HG03442 (cell line): ENCODE measurements around the gene EIF5AL1.
A peak's percentile ranks its signal among the peaks of the same experiment; 100 is the strongest.
"Not testable (repeated sequence)": the region's sequence is repeated elsewhere in the genome, so short reads cannot be mapped to it uniquely, and the experiment has no call there.

ENCODE experiments used
- ATAC-seq: cut with Tn5 transposase; IDR thresholded peaks from one replicate; pipeline ENCODE4 v1.9.1; 2021; ENCODE audit warnings: mild to moderate bottlenecking, moderate library complexity; ENCODE audit not compliant: unreplicated experiment

The EIF5AL1 gene

GRCh38 chr10:79487296-79488194 is 24.8 kb upstream of the EIF5AL1 start:
- peak; percentile 81 for ATAC-seq

GRCh38 chr10:79488336-79488735 is 24.0 kb upstream of the EIF5AL1 start:
- ATAC-seq = no peak

DNA sequence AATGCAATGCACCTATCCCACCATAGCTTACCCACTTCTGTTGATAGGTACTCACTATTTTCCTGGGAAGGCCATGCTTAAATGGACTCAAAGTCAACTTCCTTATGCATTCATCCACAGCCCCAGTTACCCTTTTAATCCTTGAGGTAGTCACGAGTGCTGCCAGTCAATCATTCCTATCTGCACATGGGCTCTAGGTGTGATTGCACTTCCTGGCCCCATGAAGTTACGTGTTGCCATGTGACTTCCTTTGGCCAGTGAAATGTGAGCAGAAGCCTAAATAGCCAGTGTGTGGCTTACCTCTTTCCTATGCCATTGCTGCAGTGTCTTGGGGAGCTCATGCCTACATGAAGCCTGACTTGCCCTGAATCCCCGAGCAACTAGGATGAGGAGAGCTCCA is 23.5 kb upstream of the EIF5AL1 start:
- ATAC-seq = no peak

DNA sequence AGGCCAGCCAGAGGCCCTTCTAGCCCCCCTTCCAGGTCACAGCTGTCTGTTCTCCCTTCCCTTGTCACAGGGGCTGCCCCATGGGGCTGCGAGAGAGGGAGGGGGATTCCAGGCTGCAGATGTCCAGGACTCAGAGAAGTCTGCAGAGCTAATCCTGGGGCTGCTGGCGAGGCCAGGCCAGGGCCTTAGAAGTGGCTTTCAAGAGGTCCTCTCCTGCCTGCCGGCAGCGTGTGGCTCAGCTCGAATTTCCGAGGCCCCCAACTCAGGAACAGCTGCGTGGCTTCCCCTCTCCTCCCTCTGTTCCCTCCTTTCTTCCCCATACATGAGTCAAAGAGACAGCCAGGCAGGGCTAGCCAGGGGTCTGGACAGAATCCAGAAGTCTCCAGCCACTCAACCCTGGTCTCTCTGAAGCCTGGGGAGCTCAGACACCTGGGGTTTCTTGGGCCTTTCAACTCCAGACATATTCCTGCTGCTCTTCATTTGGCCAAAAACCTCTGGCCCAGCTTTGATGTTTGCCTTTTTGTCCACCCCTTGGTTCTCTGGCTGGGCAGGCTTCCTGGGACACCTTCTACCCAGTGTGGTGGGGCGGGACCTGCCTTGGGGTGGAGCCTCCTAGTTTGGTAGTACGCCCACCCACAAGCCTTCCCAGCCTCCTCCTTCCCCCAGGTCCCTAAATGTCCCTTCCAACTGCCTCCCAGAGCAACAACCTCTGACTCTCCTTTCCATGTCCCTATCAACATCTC is 21.8 kb upstream of the EIF5AL1 start:
- no peak for ATAC-seq

DNA sequence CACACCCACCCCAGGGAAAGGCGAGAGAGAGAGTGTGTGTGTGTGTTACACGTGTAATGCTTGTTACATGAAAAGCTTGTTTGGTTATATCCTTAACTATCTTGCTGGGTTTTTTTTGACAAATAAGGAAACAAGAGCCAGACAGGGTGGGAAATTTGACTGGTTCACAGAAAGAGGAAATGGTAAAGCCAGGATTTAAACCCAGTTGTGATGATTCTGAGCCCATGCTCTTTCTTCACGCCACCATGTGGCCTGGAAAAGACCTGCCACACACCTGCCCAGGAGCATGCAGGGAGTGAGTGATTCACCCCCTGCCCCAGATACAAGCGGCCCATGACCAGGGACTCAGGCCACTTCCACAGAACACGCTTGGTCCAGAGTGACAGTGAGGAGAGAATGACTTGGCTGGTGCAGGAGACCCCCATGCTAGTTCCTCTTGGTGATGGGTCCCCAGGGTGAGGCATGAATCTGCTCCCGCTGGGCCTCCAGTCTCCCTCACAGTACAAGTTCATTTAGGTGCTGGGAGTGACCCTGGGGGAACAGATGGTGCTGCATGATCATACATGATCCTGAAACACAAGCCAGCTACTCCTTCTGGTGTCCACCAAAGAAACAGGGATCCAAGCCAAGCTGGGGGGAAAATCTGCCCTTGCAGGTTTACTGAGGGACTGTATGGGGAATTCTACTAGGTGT is 21.0 kb upstream of the EIF5AL1 start:
- no peak for ATAC-seq

- no peak for ATAC-seq
These were observed 20.1 kb upstream of the EIF5AL1 start for GRCh38 chr10:79492256-79492655.

GRCh38 chr10:79492839-79493238 is 19.5 kb upstream of the EIF5AL1 start:
- ATAC-seq = no peak

- ATAC-seq = no peak
These were observed 18.5 kb upstream of the EIF5AL1 start for GRCh38 chr10:79493806-79494205.

GRCh38 chr10:79494871-79495705 is 17.2 kb upstream of the EIF5AL1 start:
- no peak for ATAC-seq

DNA sequence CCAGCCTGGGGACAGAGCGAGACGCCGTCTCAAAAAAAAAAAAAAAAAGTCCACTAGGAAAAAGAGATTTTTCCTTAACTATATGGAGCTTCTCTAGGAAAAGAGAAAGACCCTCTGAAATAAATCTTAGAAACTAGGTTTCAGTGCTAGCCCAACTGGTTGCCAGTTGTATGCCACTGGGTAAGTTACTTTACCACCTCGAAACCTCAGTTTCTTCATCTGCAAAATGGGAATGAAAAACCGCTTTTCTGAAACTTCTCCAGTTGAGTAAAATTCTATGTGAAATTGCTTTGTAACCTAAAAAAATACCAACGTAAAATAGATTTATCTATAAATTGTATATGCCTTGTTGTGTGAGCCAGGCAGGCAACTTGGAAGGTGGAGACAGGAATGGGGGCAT is 16.5 kb upstream of the EIF5AL1 start:
- no peak for ATAC-seq

DNA sequence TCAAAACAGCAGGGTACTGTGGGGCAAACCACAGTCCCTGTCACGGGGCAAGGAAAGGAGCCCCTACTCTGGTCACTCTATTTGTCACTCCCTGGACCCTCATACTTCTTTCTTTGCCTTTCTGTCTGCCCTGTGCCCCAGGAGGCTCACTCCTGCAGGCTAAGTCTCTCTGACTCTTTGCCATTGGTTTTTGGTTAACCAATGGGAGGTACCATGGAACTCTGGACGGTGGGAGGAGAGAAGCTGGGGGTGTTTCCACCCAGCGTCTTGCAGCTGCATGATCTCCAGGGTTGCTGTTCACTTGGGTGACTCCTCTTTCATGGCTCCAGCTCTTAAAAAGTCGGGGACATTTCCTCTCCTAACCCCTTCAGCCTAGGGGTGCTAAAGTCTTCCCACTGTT is 15.4 kb upstream of the EIF5AL1 start:
- no peak for ATAC-seq

GRCh38 chr10:79498291-79498829 is 14.0 kb upstream of the EIF5AL1 start:
- ATAC-seq = no peak

DNA sequence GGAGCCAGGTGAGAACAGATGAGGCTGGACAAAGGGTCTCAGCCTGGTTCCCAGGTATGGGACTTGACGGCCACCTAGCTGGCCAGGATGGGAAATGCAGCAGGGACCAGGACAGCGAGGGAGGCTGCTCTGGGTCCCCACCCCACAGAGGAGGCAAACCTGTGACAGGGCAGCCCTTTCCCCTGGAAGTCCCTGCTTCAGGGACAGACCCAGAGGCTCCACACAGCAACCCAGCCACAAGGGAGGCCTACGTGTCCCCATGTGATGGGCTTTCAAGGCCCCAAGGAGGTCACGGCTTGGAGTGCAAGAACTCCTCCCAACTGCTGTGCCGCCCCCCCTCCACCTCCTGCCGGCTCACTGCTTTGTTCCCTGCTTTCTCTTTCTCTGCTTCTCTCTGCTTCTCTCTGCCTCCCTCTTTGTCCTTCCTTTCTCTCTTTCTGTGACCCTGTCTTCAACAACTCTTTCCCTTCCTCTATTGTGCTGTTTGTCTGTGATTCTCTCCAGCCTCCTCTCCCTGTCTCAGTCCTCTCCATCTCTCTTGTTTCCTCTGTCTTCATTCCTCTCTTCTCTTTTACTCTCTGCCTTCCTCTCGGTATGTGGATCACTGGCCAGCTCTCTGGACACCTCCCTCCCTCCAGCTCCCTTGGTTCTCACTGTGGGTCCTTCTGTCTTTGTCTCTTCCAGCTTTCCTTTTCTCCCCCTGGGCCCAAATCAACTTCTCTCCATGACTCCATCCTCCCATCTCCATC is 9.6 kb upstream of the EIF5AL1 start:
- ATAC-seq = no peak

DNA sequence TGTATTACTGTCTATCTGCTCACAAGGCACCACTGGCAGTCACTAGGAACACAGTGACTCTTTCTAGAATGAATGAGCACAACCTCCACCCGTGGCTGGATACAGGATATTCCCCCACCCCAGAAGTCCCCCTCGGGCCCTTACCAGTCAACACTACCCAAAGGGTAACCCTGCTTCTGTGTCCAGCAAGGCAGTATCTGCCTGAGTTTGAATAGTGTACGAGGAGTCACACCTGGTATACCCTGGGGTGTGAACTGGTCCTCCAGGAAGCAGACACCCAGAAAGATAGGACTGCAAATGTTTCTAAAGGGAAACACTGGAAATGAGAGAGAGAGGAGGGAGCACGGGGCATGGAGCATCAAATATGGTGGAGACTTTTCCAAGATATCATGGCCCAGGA is 8.5 kb upstream of the EIF5AL1 start:
- not testable (repeated sequence) for ATAC-seq

GRCh38 chr10:79504483-79504882 is 7.8 kb upstream of the EIF5AL1 start:
- not testable (repeated sequence) for ATAC-seq

- ATAC-seq = not testable (repeated sequence)
These were observed 7.0 kb upstream of the EIF5AL1 start for GRCh38 chr10:79505328-79505727.

DNA sequence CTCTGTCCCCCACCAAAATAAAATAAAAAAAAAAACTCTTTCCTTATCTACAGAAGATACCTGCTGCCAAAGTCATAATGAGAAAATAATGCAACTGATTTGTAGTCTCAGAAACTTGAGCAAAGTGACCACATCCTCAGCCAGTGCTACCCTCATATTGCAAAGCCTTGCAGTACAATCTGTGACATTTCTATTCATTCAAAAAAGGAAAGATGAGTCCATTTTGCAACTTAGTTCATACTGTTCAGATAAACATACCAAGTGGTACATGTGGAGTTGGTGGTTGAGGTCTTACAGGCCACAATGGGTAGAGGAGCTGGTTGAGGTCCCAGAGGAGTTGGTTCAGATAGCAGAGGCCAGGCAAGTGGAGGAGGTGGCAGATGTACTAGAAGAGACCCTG is 6.5 kb upstream of the EIF5AL1 start:
- ATAC-seq = no peak

- no peak for ATAC-seq
These were observed 4.7 kb upstream of the EIF5AL1 start for GRCh38 chr10:79507440-79508167.

DNA sequence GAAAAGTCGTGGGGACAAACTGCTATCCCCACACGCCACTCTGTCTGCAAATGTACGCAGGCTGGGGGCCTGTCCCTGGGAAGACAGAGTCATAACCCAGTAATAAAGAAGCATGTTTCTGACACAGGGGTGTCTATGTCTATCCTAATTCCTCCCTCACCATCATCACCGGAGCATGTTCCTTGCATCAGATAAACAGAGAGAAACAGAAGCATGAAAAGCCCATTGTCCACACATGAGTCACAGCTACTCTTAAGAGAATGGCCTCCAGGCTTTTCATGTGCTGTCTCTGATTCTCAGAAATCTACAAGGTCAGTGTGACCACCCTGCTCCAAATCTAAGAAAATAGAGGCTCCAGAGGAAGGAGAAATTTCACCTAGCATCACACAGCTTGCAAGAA is 4.1 kb upstream of the EIF5AL1 start:
- ATAC-seq = not testable (repeated sequence)
